Left kidney (tissue), 2 donors: ENCODE results near the gene ATP2C2. TPM values are rescaled to one million over a fixed set of nuclear protein-coding genes. Genes with fewer than 3 reads are reported as not detected.
"Not testable (repeated sequence)": the region's sequence is repeated elsewhere in the genome, so short reads cannot be mapped to it uniquely, and the experiment has no call there.

Experiments used
- DNase-seq: peaks from one replicate; pipeline ENCODE4 v3.0.0-alpha.2; 2013
- polyA plus RNA-seq: library from polyadenylated mRNA; unstranded; fragments of 120-200 nt; gene quantifications from one replicate; pipeline ENCODE4 v1.2.1, GENCODE V29; 2013; ENCODE audit not compliant: insufficient read length

ATP2C2 gene
- polyA plus RNA-seq, 1 donor, result 1.4 TPM

DNA sequence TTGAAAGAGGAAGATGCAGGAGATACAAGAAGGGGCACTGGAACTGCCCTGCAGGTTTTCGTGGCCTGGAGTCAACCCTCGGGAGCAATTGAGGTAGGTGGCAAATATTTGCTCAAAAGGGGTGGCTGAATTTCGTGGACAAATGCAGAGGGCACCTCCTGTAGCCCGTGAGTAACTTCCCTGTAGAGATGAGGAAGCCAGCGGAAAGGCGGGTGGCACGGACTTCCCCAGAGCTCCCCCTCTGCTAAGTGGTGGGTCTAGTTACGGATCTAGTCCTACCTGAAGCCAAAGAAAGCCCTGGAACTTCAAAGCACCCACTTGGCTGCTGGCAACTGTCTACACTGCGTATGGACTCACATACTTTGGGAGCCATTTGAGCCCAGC is 1.0 kb upstream of the ATP2C2 start:
- DNase-seq, result no peak

DNA sequence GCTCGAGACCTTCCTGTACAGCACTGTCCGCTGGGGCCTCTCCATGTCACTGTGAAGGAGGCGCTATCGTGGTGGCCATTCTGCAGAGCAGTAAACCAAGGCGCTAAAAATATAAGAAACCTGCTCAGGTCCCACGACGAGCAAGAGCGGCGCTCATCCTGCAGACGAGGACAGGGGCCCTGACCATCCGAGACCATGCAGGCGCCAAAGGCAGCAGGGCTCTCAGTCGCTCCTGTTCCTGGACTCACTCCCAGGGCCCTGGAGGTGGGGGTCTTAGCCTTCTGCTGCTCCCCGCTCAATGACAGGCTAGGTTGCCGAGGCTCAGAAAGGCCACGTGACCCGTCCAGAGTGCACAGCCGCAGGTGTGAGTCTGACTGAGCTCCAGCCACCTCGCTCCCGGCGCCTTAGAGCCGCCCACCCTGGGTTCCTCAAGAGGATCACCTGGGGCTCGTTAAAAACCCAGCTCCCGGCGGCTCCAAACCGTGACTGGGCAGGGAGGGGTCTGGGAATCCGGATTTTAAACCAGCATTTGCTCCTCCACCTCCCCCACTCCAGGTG is 509 bp upstream of the ATP2C2 start:
- DNase-seq, result no peak

DNA sequence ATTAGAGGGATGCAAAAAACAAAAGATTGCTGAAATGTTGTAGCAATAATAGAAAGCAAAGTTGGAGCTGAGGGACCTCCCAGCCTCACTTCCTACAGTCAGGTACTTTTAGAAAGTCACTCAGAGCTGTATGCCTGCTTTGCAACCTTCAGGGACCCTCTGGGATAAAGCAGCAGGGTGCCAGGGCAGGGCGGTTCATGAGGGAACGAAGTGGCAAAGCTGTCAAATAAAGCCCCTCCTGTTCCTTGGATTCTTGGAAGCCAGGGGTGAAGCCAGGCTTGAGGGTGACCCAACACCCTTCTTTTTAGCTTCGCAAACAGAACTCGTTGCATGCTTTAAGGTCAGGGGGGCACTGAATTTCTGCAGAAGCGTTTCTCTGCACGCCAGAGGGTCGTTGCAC is 767 bp downstream of the ATP2C2 start:
- DNase-seq, result no peak

GRCh38 chr16:84369938-84370627 is 1.7 kb downstream of the ATP2C2 start:
- no peak for DNase-seq

GRCh38 chr16:84370723-84371552 is 2.6 kb downstream of the ATP2C2 start:
- no peak for DNase-seq

GRCh38 chr16:84371553-84371865 is 3.2 kb downstream of the ATP2C2 start:
- no peak for DNase-seq

DNA sequence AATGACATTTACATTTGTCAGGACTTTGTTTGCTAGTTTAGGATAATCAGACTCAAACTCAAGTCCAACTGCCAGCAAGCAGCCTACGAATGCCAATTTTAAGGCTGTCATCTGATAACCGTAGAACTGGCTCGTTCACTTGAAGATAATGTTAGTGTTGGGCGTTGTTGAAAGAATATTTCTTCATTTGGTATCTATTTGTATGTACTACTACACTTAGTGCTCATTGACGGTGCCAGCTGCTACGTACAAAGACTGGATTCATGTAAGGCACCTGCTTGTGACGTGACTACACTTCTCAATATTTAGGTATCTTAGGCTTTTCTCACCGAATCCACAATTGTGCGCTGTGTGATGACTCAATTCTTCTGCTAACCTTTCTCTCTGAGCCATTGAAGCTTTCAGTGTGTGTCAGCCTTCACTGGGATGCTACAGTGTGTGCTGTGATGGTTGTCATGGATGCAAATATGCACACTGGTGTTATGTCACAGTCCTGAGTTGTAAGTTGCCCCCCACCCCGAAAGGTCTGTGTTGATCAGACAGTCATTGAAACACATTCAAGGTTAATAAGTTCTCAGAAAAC is 5.7 kb downstream of the ATP2C2 start:
- DNase-seq, result no peak

DNA sequence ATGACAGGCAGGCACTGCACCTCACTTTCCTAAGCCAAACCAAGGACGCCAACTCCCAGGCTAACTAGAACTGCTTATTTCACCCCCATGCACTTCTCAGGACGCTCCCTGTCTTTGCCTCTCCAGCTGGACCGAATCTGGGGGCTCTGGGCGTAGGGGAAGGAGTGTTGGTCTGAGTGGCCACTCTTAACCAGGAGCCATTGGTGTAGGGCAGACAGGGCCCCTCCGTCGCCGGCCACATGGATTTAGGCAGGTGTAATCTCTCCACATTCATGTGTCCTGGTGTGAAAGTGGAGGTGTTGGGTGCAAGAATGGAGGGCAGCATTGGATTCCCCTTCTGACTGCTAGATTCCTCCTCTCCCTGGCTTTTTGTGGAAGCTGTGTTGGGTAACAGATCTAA is 9.8 kb downstream of the ATP2C2 start:
- no peak for DNase-seq

DNA sequence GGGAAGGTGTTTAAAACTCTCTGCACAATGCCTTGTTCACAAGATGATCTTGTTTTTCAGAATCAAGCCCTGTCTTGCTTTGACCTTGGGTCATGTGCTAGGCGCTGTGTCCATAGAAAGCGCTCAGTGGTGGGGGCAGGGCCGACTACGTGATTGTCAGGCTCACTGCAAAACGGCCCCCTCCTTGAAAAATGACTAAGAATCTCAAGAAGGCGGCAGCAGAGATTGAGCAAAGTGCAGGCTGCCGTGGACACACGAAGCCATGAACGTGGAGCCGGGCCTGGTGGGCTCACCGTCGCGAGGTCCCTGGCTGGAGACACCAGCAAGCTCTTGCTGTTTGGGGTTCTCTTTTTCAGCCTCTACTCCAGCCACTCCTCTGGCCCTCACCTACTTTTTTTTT is 10.2 kb downstream of the ATP2C2 start:
- DNase-seq, result no peak

DNA sequence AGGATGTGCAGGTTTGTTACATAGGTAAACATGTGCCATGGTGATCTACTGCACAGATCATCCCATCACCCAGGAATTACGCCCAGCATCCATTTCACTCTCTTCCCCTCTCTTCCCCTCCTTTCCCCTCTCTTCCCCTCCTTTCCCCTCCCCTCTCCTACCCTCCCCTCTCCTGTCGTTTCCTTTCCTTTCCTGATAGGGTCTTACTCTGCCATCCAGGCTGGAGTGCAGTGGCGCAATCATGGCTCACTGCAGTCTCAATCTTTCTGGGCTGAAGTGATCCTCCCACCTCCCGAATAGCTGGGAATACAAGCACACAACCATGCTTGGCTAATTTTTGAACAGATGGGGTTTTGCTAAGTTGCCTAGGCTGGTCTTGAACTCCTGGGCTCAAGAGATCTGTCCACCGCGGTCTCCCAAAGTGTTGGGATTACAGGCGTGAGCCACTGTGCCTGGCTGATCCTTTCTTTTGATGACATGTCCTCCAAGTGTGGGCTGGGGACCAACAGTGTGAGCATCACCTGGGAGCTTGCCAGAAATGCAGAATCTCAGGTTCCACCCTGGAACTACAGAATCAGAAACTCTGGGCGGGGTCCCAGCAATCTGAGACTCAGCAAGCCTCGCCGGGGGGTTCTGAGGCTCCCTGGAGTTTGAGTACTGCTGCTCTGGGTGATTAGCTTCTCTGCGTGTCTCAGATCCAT is 10.8 kb downstream of the ATP2C2 start:
- DNase-seq, result no peak

GRCh38 chr16:84379709-84380362 is 11.5 kb downstream of the ATP2C2 start:
- no peak for DNase-seq

GRCh38 chr16:84380405-84380804 is 12.1 kb downstream of the ATP2C2 start:
- DNase-seq, result no peak

- DNase-seq, result no peak
Observed at GRCh38 chr16:84382396-84382795, 14.1 kb downstream of the ATP2C2 start.

DNA sequence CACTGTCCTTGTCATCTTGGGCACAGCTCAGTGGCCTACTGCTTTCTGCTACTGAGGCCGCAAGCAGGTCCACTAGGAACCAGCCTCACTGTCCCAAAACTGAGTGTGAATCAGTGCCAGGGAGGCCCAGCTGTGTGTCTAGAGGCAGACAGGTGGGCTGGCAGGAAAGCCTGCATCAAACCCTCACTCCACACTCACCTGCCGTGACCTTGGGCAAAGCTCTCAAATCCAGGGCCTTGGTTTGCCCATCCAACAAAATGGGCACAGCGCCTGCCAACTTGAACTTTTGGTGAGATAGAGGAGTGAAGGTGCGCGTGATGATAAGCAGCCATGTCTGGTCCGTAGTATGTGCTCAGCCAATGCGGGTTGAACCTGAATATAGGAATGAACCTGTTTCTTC is 14.8 kb downstream of the ATP2C2 start:
- no peak for DNase-seq

GRCh38 chr16:84386047-84386446 is 17.7 kb downstream of the ATP2C2 start:
- DNase-seq, result no peak

GRCh38 chr16:84387021-84387420 is 18.7 kb downstream of the ATP2C2 start:
- no peak for DNase-seq

DNA sequence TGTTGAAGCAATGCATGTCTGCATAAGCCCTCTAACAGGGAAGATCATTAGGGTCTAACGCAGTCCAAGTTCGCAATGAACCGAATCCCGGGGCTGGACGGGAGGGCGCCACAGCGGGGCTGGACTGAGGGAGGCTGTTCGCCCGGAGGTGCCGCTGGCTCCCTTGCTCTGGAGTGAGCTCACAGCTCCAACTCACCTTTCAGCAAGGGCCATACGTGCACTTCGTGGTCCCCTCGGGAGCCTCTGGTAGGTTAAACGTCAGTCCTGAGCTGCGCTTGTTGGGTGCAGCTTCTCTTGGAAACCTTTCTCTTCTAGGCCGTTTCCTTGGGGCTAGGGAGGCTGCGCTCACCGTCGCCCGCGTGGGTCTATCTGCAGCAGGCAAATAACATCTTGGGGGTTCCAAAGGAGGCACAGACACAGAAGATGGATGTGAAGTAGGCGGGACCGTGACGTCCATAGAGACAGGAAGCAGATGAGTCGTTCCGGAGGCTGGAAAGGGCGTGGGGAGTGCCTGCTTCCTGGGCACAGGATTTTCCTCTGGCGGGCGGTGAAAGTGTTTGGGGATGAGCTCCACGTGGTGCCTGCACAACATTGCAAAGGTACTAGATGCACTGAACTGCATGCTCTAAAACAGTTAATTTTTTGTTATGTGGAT is 21.9 kb downstream of the ATP2C2 start:
- no peak for DNase-seq

DNA sequence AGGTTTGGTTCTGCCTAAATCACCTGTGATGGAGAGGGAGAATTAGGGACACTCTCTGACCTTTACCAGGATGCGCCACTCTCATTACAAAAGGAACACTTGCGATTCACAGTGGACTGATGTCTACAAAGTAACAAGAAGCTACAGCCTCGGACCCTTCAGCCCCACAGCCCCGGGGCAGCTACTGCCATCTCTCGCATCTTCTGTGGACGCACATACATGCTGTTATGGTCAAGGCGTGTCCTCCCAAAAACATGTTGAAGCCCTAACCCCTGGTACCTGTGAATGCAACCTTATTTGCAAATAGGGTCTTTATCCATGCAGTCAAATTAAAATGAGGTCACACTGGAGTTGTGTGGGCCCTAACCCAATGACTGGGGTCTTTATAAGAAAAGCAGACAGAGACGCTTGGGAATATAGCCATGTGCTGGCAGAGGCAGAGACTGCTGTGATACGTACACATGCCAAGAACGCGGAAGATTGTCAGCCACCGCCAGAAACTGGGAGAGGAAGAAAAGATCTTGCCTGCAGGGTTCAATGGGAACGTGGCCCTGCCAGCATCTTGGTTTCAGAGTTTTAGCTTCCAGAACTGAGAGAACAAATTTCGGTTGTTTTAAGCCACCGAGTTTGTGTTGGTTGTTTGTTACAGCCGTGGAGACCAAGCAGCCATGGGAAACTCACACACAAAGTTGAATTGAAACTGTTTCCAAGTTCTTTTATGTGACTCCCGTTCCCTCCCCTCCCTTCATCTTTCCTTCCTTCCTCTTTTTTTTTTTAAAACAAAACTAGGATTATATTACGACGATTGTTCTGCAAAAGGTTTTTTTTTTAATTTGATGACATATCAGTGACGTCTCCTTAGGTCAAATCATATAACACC is 23.1 kb downstream of the ATP2C2 start:
- DNase-seq, result no peak

DNA sequence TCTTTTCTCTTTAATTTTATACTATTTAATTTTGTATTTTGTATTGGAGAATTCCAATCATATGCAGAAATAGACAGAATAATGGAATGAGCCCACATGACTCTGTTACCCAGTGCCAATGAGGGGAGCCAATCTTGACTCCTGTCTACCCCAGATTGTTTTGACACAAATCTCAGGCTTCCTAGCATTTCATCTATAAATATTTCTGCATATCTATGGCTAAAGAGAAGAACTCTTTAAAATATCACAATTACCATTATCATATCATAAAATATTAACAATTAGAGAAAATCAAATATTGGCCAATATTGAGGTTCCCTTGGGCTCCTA is 23.7 kb downstream of the ATP2C2 start:
- DNase-seq, result no peak

DNA sequence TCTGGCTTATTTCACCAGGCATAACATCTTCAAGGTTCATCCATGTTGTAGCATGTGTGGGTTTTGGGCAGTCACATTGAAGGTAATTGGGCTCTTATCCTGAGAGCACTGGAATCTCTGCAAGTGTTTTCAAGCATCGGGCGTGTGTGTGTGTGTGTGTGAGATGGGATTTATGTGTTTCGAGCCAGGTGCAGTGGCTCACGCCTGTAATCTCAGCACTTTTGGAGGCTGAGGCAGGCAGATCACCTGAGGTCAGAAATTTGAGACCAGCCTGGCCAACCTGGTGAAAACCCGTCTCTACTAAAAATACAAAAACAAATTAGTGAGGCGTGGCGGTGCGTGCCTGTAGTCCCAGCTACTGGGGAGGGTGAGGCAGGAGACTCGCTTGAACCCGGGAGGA is 27.7 kb downstream of the ATP2C2 start:
- not testable (repeated sequence) for DNase-seq
